Activated CD8-positive, alpha-beta memory T cell treated with anti-CD3 and anti-CD28 coated beads for 1 hour (primary cell): ENCODE results near the gene KCNN1.
A peak's percentile ranks its signal among the peaks of the same experiment; 100 is the strongest.
"Not testable (repeated sequence)": the region's sequence is repeated elsewhere in the genome, so short reads cannot be mapped to it uniquely, and the experiment has no call there.

Experiments
- DNase-seq, 2 donors: peaks; one replicate each; pipeline ENCODE4 v3.0.0-alpha.2; 2020; ENCODE audit warnings: low read depth in 1 of 2; ENCODE audit errors: extremely low read depth in 1 of 2

KCNN1 gene

DNA sequence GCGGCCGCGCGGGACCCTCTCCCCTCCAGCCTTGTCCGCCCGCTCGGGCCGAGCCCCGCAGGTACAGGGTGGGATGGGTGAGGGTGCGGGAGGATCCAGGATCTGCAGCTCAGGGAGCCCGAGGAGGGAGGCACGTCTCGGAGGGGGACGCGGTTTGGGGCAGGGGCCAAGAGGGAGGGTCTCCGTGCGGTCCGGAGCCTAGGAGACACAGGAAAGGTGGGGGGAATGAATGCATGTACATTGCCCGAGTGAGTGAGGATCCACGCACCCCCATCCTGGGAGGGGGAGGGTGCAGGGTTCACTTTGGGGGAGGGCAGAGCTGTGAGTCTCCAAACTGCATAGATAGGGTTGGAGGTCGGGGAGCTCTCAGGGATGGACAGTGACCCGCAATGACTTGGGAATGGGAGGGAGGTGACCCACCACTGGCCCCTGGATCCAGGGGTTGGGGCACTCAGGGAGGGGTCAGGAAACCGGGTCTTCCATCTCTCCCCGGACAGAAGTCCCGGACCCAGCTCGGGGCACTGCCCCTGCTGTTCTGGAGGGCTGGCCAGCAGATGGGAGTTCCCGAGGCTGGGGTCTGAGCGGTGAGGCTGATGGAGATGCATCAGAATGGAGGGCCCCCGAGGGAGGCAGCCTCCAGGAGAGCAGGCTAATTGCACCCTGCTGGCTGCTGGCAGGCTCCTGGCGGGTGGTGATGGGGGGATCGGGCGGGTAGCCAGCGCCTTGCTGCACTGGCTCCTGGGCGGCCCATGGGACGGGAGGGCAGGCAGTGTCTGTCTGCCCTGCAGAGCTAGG lies 547 bp downstream of the KCNN1 start:
- no peak for DNase-seq

DNA sequence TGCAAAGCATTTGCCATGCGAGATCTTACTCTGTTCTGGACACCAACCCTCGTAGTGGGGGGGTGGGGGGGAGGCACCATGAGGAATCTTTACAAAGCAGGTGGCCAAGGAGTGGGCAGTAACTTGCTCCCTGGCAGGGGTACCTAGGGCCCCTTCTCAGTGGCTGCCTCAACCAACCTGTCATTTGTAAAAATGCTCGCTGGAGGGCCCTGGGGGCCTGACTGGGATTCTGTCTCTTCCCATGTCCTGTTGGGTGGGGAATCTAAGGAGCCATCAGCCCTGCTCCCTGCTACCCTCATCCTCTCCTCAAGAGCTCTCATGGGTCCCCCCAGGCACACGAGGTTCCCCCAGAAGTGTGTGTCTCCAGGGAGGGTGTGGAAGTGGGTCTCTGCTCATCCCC lies 1.5 kb downstream of the KCNN1 start:
- DNase-seq: no peak

- DNase-seq: no peak
Measured at GRCh38 chr19:17969096-17969792, 2.3 kb downstream of the KCNN1 start.

GRCh38 chr19:17972230-17972629 lies 5.3 kb downstream of the KCNN1 start:
- DNase-seq: no peak

GRCh38 chr19:17973759-17974158 lies 6.9 kb downstream of the KCNN1 start:
- no peak for DNase-seq

DNA sequence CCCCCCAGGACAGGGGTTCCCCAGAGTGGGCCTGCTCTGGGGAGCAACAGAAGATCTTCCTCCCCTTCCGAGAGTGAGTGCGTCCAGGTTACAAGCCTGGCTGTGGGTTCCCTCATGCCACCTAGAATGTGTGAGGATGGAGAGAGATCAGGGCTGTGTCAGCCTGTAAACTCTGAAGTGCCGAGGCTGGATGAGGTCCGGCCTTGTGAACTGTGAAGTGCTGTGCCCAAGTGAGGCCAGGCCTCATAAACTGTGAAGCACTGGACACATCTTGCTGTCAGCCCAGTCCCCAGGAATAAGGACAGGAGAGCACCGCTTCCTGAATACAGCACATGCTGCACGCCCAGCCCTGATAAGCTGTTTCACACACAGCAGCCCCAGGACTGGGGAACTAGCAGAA lies 7.6 kb downstream of the KCNN1 start:
- DNase-seq: no peak

- no peak for DNase-seq
Measured at GRCh38 chr19:17975032-17975431, 8.1 kb downstream of the KCNN1 start.

- no peak for DNase-seq
Measured at GRCh38 chr19:17977021-17977420, 10.1 kb downstream of the KCNN1 start.

DNA sequence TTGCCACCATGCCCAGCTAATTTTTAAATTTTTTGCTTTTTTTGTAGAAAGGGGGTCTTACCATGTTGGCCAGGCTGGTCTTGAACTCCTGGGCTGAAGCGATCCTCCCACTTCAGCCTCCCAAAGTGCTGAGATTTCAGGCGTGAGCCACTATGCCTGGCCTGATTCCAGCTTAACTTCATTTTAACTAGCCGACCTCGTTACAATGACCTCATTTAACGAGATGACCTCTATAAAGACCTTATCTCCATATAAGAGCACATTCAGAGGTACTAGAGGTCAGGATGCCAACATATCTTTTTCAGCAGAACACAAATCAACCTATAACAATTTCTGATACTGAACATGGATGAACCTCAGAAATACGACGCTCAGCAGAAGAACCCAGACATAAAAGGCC lies 10.6 kb downstream of the KCNN1 start:
- DNase-seq: no peak

- no peak for DNase-seq
Measured at GRCh38 chr19:17981611-17982010, 14.7 kb downstream of the KCNN1 start.

DNA sequence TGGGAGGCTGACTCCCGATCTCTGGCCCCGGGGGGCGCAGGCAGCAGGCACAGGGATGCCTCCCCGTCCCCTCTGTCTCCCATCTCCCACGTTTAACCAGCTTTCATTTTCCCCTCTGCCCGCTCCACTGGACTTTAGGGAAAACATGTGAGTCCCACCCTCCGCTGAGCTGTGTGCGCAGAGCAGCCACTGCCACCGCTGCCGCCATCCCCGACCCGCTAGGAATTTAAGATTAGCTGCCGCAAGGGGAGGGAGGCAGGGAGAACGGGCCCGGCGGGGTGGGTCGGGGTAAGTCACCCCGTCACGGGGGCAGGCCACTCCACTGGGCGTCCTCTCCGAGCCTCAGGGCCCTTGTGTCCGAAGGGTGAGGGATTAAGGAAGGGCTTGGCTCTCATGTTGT lies 15.5 kb downstream of the KCNN1 start:
- no peak for DNase-seq

- no peak for DNase-seq
Measured at GRCh38 chr19:17985037-17985818, 18.3 kb downstream of the KCNN1 start.

DNA sequence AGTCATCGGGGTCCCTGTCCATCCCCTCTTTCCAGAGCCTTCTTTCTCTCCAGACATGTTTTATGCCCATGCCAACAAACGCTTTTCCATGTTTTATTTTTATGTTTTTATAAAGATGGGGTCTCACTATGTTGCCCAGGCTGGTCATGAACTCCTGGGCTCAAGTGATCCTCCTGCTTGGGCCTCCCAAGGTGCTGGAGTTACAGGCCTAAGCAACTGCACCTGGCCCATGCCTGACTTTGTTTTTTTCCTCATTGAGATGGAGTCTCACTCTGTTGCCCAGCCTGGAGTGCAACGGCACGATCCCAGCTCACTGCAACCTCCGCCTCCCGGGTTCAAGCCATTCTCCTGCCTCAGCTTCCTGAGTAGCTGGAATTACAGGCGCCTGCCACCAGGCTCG lies 19.7 kb downstream of the KCNN1 start:
- DNase-seq: not testable (repeated sequence)

GRCh38 chr19:17988161-17988560 lies 21.3 kb downstream of the KCNN1 start:
- no peak for DNase-seq

DNA sequence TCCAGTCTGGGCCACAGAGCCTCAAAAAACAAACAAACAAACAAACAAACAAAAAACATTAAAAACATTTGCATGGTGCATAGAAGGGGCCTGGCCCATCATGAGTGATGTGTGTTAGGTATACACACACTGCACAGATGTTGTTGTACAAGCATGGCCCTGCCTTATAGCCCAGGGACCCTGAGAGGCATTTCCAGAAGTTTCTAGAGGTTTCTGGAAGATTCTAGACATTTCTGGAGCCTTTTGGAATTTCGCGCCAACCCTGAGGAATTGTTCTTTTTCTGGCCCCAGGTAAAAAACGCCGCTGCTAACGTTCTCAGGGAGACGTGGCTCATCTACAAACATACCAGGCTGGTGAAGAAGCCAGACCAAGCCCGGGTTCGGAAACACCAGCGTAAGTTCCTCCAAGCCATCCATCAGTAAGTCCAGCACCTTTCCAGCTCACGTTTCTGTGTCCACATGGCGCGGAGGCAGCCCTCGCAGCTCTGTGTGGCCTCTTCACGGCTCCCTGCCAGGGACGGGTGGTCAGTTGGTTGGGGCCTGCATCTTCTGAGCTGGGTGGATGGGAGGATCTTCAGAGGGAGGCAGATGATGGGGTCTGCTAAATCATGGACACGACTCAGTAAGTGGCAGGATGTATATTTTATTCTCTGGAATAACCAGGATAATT lies 22.7 kb downstream of the KCNN1 start:
- no peak for DNase-seq

- DNase-seq: no peak
Measured at GRCh38 chr19:17993076-17993813, 26.3 kb downstream of the KCNN1 start.

DNA sequence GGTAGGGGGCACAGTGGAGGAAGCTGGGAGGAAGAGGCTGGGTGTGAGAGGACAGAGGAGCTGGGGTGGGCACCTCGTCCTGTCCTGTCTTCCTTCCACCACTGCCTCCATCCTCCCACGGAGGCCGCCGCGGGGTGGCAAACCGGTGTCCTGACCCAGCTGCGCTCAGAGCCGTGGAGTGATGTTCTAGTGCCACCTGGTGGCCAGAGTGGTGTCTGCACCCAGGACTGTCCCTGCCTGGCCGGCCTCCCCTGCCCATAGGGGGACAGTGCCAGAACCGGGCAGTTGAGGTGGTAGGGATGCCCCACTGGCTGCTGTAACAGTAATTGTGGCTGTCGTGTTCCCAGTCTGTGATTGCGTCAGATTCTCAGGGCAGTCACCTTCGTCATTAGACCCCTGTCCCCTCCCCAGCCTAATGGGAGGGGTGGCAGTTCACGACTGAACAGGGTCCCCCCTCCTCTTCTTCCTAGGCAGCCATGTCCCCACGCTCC lies 30.0 kb downstream of the KCNN1 start:
- peak; percentile 62 to 79 for DNase-seq

- DNase-seq: no peak
Measured at GRCh38 chr19:17997969-17998826, 31.3 kb downstream of the KCNN1 start.

DNA sequence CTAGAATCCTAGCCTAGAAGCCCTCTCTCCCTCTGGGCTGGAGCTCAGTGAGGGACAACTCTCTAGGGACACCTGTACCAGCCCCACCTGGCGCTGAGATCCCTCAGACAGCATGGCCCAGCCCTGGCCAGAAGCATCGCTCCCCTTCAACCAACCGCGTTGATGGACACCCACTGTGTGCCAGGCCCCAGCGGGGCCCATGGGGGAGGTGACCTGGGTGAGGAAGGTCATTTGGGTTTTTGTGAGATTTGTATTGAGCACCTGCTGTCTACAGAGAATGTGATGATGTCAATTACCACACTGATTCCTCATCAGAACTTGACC lies 31.9 kb downstream of the KCNN1 start:
- DNase-seq: no peak
